Fibroblast of lung (primary cell): ENCODE data around the gene CLMN. TPM values are rescaled to one million over a fixed set of nuclear protein-coding genes. Genes with fewer than 3 reads are reported as not detected.

Experiments
- DNase-seq, 2 donors: peaks; one replicate each; pipeline versions ENCODE4 v3.0.0 to v3.0.0-alpha.2; 2010; ENCODE audit warnings: low read depth in 2 of 2
- H2AFZ ChIP-seq: 2 replicates; pipeline ENCODE4 v1.5.1; 2012; ENCODE audit warnings: low read length, control low read depth, inconsistent platforms
- H3K27ac ChIP-seq: 2 replicates; pipeline ENCODE4 v1.5.1; 2011; ENCODE audit warnings: low read length, control low read depth; ENCODE audit not compliant: insufficient read depth
- H3K27me3 ChIP-seq: 2 replicates; pipeline ENCODE4 v1.5.1; 2011; ENCODE audit warnings: mild to moderate bottlenecking, low read length; ENCODE audit not compliant: control insufficient read depth, insufficient read depth
- H3K36me3 ChIP-seq: 2 replicates; pipeline ENCODE4 v1.5.1; 2011; ENCODE audit warnings: low read length; ENCODE audit not compliant: control insufficient read depth, insufficient read depth
- H3K4me1 ChIP-seq: 2 replicates; pipeline ENCODE4 v1.5.1; 2011; ENCODE audit warnings: low read length; ENCODE audit not compliant: control insufficient read depth, insufficient read depth; ENCODE audit errors: extremely low read depth
- H3K4me2 ChIP-seq: 2 replicates; pipeline ENCODE4 v1.5.1; 2011; ENCODE audit warnings: low read length, control low read depth; ENCODE audit not compliant: insufficient read depth; ENCODE audit errors: extremely low read depth
- H3K4me3 ChIP-seq, 4 experiments: fragments of 200-600 bp in 1 of 4; sonication (generic) in 1 of 4; replicated peaks in 1 of 4; 2 replicates each; pipeline ENCODE4 v1.5.1; 2011 to 2016; ENCODE audit warnings: low read length in 4 of 4, low read depth in 3 of 4, mild to moderate bottlenecking in 3 of 4, control low read depth in 2 of 4, inconsistent platforms in 1 of 4, mixed read lengths in 1 of 4; ENCODE audit not compliant: insufficient read depth in 1 of 4; ENCODE audit errors: control extremely low read depth in 1 of 4
- H3K79me2 ChIP-seq: 2 replicates; pipeline ENCODE4 v1.5.1; 2012; ENCODE audit warnings: mild to moderate bottlenecking, low read length, inconsistent platforms; ENCODE audit not compliant: control insufficient read depth, insufficient read depth
- H3K9ac ChIP-seq: 2 replicates; pipeline ENCODE4 v1.5.1; 2011; ENCODE audit warnings: mild to moderate bottlenecking, low read length, control low read depth; ENCODE audit not compliant: insufficient read depth
- H3K9me3 ChIP-seq: 2 replicates; pipeline ENCODE4 v1.5.1; 2012; ENCODE audit warnings: low read depth, low read length; ENCODE audit not compliant: control insufficient read depth, insufficient read depth
- H4K20me1 ChIP-seq: 2 replicates; pipeline ENCODE4 v1.5.1; 2011; ENCODE audit warnings: low read length; ENCODE audit not compliant: control insufficient read depth, insufficient read depth; ENCODE audit errors: extremely low read depth
- CTCF ChIP-seq, 2 donors: IDR thresholded peaks in 1 of 2; conservative IDR thresholded peaks in 1 of 2; 1 replicate in 1 of 2; 2 replicates in 1 of 2; pipeline ENCODE4 v1.5.1; 2011 to 2012; ENCODE audit warnings: low read length in 2 of 2, control low read depth in 1 of 2, inconsistent platforms in 1 of 2, low read depth in 1 of 2, mild to moderate bottlenecking in 1 of 2
- EZH2 ChIP-seq: IDR thresholded peaks from 2 replicates; pipeline ENCODE4 v1.5.1; 2012; ENCODE audit warnings: low read length, control low read depth, mild to moderate bottlenecking; ENCODE audit errors: missing control alignments
- polyA plus RNA-seq, 2 donors: library from polyadenylated mRNA; depleted of rRNA in 1 of 2; stranded (reverse) in 1 of 2; unstranded in 1 of 2; fragments of >200 nt; gene quantifications; 2 replicates each; pipeline ENCODE4 v1.2.1, GENCODE V29; 2011 to 2012; ENCODE audit warnings: missing spikeins in 1 of 2
- total RNA-seq: library from RNA; depleted of rRNA; stranded (reverse); fragments of >200 nt; gene quantifications from 2 replicates; pipeline ENCODE4 v1.2.1, GENCODE V29; 2014

The CLMN gene
- total and polyA plus RNA-seq, 2 donors (not counting 1 experiment from before 2014, with no cell fraction given) = 0.83 to 2.7 TPM

GRCh38 chr14:95193081-95193480 is 126.6 kb downstream of the CLMN start:
- Histone ChIP-seq H4K20me1 (no peaks in the 10 kb centered on the region), H3K79me2 (no peaks in the 10 kb centered on the region), H3K4me1 (no peaks in the 10 kb centered on the region), H3K9ac (no peak overlapping the region), H3K4me2 (no peak overlapping the region), H2AFZ (no peak overlapping the region), H3K9me3 (no peaks in the 10 kb centered on the region), H3K4me3 (no peak overlapping the region), H3K36me3 (no peaks in the 10 kb centered on the region), H3K27me3 (no peaks in the 10 kb centered on the region), H3K27ac (no peak overlapping the region)
- no peak for DNase-seq
- TF ChIP-seq CTCF (conservative IDR thresholded peaks at IDR 0.05 in 1 of 2, IDR thresholded peaks at IDR 0.05 in 1 of 2; ENCODE audit: low read depth in 1 of 2, low read length in 2 of 2) = no peak
- TF ChIP-seq EZH2 = no peak

GRCh38 chr14:95192311-95192710 is 127.4 kb downstream of the CLMN start:
- no peaks in the 10 kb centered on the region for H3K36me3 ChIP-seq
- H3K4me2 ChIP-seq = no peak overlapping the region
- H3K27me3 ChIP-seq = peaks cover 2% of the 10 kb centered on the region
- H3K79me2 ChIP-seq = no peaks in the 10 kb centered on the region
- DNase-seq = no peak
- TF ChIP-seq CTCF (conservative IDR thresholded peaks at IDR 0.05 in 1 of 2, IDR thresholded peaks at IDR 0.05 in 1 of 2; ENCODE audit: low read depth in 1 of 2, low read length in 2 of 2) (no peak), EZH2 (no peak)
- H3K27ac ChIP-seq = no peak overlapping the region
- no peaks in the 10 kb centered on the region for H3K9me3 ChIP-seq
- H3K4me1 ChIP-seq = no peaks in the 10 kb centered on the region
- no peaks in the 10 kb centered on the region for H4K20me1 ChIP-seq
- no peak overlapping the region for H3K4me3 ChIP-seq
- no peak overlapping the region for H2AFZ ChIP-seq
- no peak overlapping the region for H3K9ac ChIP-seq

GRCh38 chr14:95191445-95192199 is 128.1 kb downstream of the CLMN start:
- Histone ChIP-seq H3K9me3 (no peaks in the 10 kb centered on the region), H2AFZ (no peak overlapping the region)
- TF ChIP-seq EZH2 = no peak
- TF ChIP-seq CTCF (conservative IDR thresholded peaks at IDR 0.05 in 1 of 2, IDR thresholded peaks at IDR 0.05 in 1 of 2; ENCODE audit: low read depth in 1 of 2, low read length in 2 of 2) = no peak

More at GRCh38 chr14:95191445-95192199, 128.1 kb downstream of the CLMN start:
- Histone ChIP-seq H3K79me2 (no peaks in the 10 kb centered on the region), H3K4me3 (no peak overlapping the region), H3K36me3 (no peaks in the 10 kb centered on the region), H3K27me3 (peaks cover 2% of the 10 kb centered on the region), H3K4me1 (no peaks in the 10 kb centered on the region), H3K4me2 (no peak overlapping the region), H3K27ac (no peak overlapping the region), H4K20me1 (no peaks in the 10 kb centered on the region), H3K9ac (no peak overlapping the region)
- no peak for DNase-seq
